ENCODE results near the gene EIF4EBP3.

DNA sequence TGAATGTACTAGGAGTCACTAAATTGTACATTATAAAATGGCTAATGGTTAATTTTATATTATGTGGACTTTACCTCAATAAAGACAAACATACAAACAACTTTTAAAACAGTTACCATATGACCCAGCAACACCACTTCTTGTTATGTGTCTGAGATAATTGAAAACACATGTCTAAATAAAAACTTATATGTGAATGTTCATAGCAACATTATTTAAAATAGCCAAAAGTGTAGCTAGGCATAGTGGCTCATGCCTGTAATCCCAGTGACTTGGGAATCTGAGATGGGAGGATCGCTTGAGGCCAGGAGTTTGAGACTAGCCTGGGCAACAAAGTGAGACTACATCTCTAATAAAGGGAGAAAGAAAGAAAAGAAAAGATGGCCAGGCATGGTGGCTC, 40.0 kb downstream of the EIF4EBP3 start:
- no peak for TF ChIP-seq POLR2A (IDR thresholded peaks at IDR 0.05; ENCODE audit: low read depth, low read length)
- no peak for TF ChIP-seq POLR2AphosphoS5 (IDR thresholded peaks at IDR 0.05; ENCODE audit: low read depth, low read length)
- no peak for TF ChIP-seq TAF1 (IDR thresholded peaks at IDR 0.05; ENCODE audit: borderline replicate concordance, low read depth, low read length)
